Right lobe of liver (tissue), 6 donors: ENCODE results near the gene ITPKB. TPM values are rescaled to one million over a fixed set of nuclear protein-coding genes. Genes with fewer than 3 reads are reported as not detected.

Experiments used
- ATAC-seq, 4 donors: fragments of 200-7000 bp; cut with Tn5 transposase; one replicate each; pipeline ENCODE4 v1.9.1; 2020; ENCODE audit warnings: mild to moderate bottlenecking in 4 of 4, moderate library complexity in 4 of 4
- DNase-seq, 3 donors: peaks; one replicate each; pipeline ENCODE4 v3.0.0-alpha.2; 2020
- H3K27ac ChIP-seq, 3 donors: fragments of 200-600 bp; one replicate each; pipeline ENCODE4 v1.8.0; 2022
- H3K27me3 ChIP-seq, 2 donors: fragments of 200-600 bp; one replicate each; pipeline ENCODE4 v1.8.0; 2022
- H3K36me3 ChIP-seq, 4 donors: fragments of 200-600 bp; sonication (generic) in 1 of 4; one replicate each; pipeline versions ENCODE4 v1.5.1 to v1.8.0; 2017 to 2022; ENCODE audit warnings: control low read depth in 1 of 4
- H3K4me1 ChIP-seq, 4 donors: fragments of 200-600 bp; sonication (generic) in 1 of 4; one replicate each; pipeline versions ENCODE4 v1.5.1 to v1.8.0; 2017 to 2022; ENCODE audit warnings: control low read depth in 1 of 4
- H3K4me3 ChIP-seq, 3 donors: fragments of 200-600 bp; one replicate each; pipeline ENCODE4 v1.8.0; 2022
- H3K9me3 ChIP-seq, 4 donors: fragments of 200-600 bp; sonication (generic) in 1 of 4; one replicate each; pipeline versions ENCODE4 v1.5.1 to v1.8.0; 2017 to 2022; ENCODE audit warnings: control low read depth in 1 of 4
- CTCF ChIP-seq, 4 donors: fragments of 200-600 bp in 3 of 4; fragments of 450-650 bp in 1 of 4; IDR thresholded peaks; one replicate each; pipeline versions ENCODE4 v1.5.1 to v1.8.0; 2016 to 2022; ENCODE audit warnings: antibody characterized with exemption in 4 of 4, mild to moderate bottlenecking in 2 of 4
- POLR2A ChIP-seq: fragments of 450-650 bp; IDR thresholded peaks from one replicate; pipeline ENCODE4 v1.6.1; 2017; ENCODE audit warnings: antibody characterized with exemption, mild to moderate bottlenecking
- WGBS: methylation state at CpG from one replicate; pipeline ENCODE4 v1.1.6; 2018; ENCODE audit warnings: low coverage, low lambda C conversion rate; ENCODE audit not compliant: insufficient coverage; ENCODE audit errors: missing lambda C conversion rate; 5-methylcytosine and 5-hydroxymethylcytosine counted together
- intact Hi-C, 2 donors: fragments of 100-400 bp; cut with DNase I; formaldehyde crosslinking; loops; one replicate each; pipeline versions ENCODE4 v1.11.2 to v1.14.1; 2022
- total RNA-seq, 6 experiments: library from RNA; depleted of rRNA in 2 of 6; stranded (reverse); fragments of >200 nt in 2 of 6; fragmentation: NEBNext Ultra II Directional in 3 of 6; extraction: Animal tissue kit (Norgen Biotek cat#: 25700) in 3 of 6; gene quantifications; one replicate each; pipeline versions ENCODE4 v1.1.0 to v1.2.4, GENCODE V29; 2016 to 2023
- donor health status: DM: no; HTN: yes; CAD: no.
- donor health status: DM: no; HTN: no; CAD: no.
- donor health status: DM: no; HTN: no; CAD: no.
- donor health status: DM: no; HTN: yes; CAD: no.
- donor health status: DM: no; HTN: yes; CAD: no.

ITPKB gene
- total RNA-seq, 6 experiments from 2014 or later = 2.1 to 4.1 (median 3.4) TPM

GRCh38 chr1:226766565-226766964, 27.5 kb upstream of the ITPKB start:
- Histone ChIP-seq H3K4me1 (no peaks in the 10 kb centered on the region), H3K27me3 (no peaks in the 10 kb centered on the region), H3K4me3 (no peak overlapping the region), H3K36me3 (no peaks in the 10 kb centered on the region), H3K27ac (no peak overlapping the region), H3K9me3 (no peaks in the 10 kb centered on the region)
- WGBS = 65% methylated on average over 3 of the region's 3 CpGs
- intact Hi-C loops = no loop called here
- no peak for DNase-seq
- ATAC-seq = no peak
- no peak for TF ChIP-seq POLR2A
- no peak for TF ChIP-seq CTCF (IDR thresholded peaks at IDR 0.05)

- intact Hi-C loops = no loop called here
- Histone ChIP-seq H3K4me3 (no peak overlapping the region), H3K27ac (no peak overlapping the region), H3K4me1 (no peaks in the 10 kb centered on the region), H3K36me3 (no peaks in the 10 kb centered on the region), H3K27me3 (no peaks in the 10 kb centered on the region), H3K9me3 (no peaks in the 10 kb centered on the region)
- ATAC-seq (no peak), DNase-seq (no peak)
- 64% methylated on average over 2 of the region's 2 CpGs for WGBS
- no peak for TF ChIP-seq CTCF (IDR thresholded peaks at IDR 0.05)
- no peak for TF ChIP-seq POLR2A
Observed at GRCh38 chr1:226764533-226764932, 25.5 kb upstream of the ITPKB start.

GRCh38 chr1:226763905-226764264, 24.8 kb upstream of the ITPKB start:
- TF ChIP-seq CTCF (IDR thresholded peaks at IDR 0.05) = no peak
- TF ChIP-seq POLR2A = no peak
- H3K9me3 ChIP-seq = no peaks in the 10 kb centered on the region
- no peak for DNase-seq
- no peaks in the 10 kb centered on the region for H3K4me1 ChIP-seq
- no peaks in the 10 kb centered on the region for H3K36me3 ChIP-seq
- intact Hi-C loops = no loop called here
- H3K4me3 ChIP-seq = no peak overlapping the region
- ATAC-seq = peak; percentile 53 to 58 (median 56)
- no peaks in the 10 kb centered on the region for H3K27me3 ChIP-seq
- WGBS = 43% methylated on average over 3 of the region's 4 CpGs
- H3K27ac ChIP-seq = no peak overlapping the region

GRCh38 chr1:226762988-226763904, 24.2 kb upstream of the ITPKB start:
- intact Hi-C loops = no loop called here
- H3K4me3 ChIP-seq = no peak overlapping the region
- no peak overlapping the region for H3K27ac ChIP-seq
- no peaks in the 10 kb centered on the region for H3K4me1 ChIP-seq
- no peak for ATAC-seq
- DNase-seq = no peak
- H3K36me3 ChIP-seq = no peaks in the 10 kb centered on the region
- no peak for TF ChIP-seq POLR2A
- TF ChIP-seq CTCF (IDR thresholded peaks at IDR 0.05) = no peak
- no peaks in the 10 kb centered on the region for H3K27me3 ChIP-seq
- 70% methylated on average over 7 of the region's 7 CpGs for whole genome bisulfite sequencing
- H3K9me3 ChIP-seq = no peaks in the 10 kb centered on the region
